Hematopoietic multipotent progenitor cell treated with erythropoietin and hydrocortisone succinate and interleukin-3 and kit ligand, for 4 days (in vitro differentiated cells): ENCODE data around the gene CUEDC1.
"Not testable (repeated sequence)": the region's sequence is repeated elsewhere in the genome, so short reads cannot be mapped to it uniquely, and the experiment has no call there.

ENCODE experiments used
- DNase-seq: peaks from one replicate; pipeline ENCODE4 v3.0.0-alpha.2; 2015

The CUEDC1 gene

DNA sequence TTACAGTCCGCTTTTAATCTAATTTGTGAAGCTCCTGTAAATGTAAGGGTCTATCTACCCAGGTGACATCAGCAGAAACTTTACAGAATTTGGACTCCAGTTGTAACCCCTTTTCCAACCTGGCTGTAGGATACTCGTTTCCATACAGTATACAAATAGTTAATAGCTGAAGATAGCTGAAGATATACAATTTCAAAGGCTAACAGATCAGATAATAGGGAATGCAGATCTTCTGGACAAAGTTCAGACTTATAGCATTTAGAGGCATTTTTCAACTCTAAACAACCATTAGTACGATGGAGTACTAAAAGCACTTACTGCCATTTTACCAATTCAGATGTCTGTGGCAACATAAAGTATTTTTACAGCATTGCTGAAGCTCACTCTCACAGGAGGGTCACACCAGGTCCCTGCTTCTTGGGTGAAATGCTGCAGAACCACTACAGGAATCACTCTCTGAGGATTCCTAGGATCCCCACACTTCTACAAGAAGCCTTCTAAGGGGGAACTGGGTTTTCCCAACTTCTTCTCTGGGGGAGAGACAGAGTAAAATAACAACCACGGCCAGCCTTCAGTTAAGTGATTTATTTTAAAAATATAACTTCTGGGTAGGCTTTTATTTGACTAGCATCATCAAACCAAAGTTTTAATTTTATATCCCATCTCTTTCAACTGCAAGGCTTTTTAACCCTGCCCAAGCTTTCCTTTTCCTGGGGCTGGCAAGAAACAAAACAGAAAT, 29.9 kb upstream of the CUEDC1 start:
- no peak for DNase-seq

DNA sequence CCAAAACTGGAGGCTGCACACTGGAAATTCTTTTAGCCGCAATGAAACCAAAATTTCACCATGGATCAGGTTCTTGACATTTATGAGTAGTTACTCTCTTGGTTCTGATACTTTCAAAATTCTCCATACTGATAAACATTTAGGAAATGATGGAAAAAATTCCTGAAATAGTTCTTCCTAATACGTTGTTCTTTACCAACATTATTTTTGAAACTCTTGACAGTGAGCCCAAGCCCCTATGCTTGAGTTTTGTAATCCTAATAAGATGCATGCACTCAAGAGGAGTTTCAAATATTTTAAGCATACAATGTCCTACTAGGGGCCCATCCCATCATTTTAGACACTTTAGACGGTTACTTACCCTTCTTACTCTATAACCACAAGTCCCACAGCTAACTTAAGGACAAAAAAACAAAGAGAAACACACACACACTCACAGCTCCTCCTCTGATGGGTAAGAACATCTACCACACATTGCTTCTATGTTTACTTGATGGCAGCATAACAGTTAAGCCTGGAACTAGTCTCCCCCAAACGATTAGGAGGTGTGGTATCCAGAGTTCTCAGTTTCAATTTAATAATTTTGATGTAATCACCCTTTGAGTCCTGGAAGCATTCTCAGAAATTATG, 29.2 kb upstream of the CUEDC1 start:
- no peak for DNase-seq

DNA sequence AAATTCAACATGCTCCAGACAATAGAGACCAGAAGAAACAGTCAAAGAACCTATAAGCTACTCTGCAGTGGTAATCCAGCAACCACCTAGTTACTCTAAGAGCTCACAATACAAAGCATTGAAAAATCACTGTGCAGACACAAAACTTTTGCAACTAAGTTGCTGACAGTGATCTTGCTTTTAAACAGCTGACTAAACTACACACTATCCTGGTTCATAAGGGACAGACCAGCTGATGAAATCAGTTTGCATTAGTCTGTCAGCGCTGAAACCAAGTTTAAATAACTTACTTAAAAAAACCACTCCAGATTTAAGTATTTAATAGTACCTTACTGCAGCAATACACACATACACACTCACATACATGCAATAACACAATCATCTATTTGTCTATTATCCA, 28.2 kb upstream of the CUEDC1 start:
- DNase-seq, result no peak

DNA sequence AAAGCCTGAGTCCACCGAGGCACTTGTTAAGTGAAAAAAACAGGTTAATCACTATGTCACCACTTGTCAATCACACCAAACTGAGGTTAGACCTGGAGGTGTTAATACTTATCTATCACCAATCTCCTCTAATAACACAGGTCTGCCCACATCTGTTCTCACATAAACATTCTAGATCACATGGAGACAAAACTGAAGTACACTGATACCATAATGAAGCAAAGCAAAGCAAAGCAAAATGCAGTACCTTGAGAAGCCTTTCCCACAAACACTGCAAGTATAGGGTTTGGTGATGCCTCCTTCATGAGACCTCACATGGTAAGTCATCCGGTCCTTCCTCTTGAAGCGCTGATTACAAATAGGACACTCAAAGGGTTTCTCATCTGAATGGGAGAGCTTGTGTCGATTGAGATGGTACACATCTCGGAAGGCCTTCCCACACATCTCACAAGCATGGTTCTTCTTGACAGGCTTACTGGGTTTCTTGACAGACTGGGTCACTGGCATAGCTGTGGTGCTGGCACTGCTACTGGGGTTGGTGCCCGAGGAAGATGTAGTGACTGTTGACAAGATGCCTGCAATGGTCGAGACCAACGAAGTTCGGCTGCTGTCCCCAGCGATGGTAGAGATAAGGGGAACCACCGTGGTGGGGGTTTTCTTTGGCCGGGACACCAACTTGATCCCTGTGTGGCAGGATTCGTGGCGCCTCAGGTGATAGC, 27.4 kb upstream of the CUEDC1 start:
- no peak for DNase-seq

DNA sequence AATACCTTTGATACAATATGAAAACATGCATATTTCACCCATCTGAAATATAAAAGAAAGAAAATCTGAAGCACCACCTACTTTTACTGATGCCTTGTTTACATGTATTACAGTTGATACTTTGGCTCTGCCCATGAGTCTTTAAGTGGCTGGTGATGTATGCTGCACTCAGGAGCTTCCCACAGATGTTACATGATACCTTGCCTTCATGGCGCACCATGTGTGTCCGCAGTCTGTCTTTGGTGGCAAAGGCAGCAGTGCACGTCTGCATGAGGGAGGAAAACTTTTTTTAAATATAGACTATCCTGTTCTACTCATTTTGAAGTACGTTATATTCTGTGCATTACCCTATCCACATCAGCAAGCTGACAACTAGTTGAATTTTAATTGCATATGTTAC, 25.3 kb upstream of the CUEDC1 start:
- no peak for DNase-seq

DNA sequence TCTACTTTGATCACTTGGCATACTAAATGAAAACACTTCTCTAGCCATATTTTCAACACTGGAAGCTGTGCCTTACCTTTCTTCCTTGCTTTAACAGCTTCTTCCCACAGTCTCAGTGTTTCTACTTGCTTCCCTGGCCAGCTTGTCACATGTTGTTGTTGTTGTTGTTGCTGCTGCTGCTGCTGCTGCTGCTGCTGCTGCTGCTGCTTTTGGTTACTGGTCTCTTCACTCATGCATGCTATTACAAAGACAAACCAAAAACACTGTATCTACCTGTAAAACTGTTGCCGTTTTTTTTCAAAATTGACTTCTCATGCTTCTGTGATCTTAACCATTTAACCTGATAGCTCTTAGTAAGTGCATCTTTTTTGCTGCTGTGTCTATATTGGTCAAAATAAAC, 23.9 kb upstream of the CUEDC1 start:
- DNase-seq, result no peak

DNA sequence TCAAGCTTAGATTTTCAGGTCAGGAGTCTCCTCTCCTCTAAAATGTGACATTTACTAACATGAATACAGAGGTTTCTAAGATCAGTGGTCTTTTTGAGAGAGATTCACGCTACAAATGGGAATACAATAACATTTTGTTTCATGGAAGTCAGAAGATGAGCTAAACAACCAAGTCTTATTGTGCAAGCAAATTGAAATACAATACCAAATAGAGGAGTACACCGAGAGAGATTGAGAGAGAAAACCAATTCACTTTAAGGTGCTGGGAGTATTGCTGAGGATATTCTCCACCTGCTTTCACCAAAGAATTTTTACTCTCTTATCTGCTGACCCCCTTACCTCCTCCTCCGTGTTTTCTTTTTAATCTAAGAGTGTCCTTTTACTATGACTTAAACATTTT, 21.4 kb upstream of the CUEDC1 start:
- no peak for DNase-seq

DNA sequence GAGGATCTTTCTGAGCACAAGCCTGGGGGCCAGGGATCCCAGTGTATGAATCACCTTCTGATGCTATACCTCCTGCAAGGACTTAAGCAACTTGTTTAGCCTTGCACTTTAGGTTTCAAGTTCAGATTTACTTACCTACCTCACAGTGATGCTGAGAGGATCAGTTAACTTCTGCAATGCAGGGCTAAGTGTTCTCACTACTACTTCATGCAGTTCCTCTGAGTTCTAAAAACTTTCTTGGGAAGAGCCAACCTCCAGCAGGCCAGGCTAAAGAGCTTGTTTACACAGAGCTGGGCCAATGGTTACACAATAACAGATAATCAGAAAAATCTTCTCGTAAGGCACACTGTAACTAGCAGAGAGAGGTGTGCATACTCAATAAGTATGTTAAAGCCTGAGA, 19.8 kb upstream of the CUEDC1 start:
- DNase-seq, result no peak

DNA sequence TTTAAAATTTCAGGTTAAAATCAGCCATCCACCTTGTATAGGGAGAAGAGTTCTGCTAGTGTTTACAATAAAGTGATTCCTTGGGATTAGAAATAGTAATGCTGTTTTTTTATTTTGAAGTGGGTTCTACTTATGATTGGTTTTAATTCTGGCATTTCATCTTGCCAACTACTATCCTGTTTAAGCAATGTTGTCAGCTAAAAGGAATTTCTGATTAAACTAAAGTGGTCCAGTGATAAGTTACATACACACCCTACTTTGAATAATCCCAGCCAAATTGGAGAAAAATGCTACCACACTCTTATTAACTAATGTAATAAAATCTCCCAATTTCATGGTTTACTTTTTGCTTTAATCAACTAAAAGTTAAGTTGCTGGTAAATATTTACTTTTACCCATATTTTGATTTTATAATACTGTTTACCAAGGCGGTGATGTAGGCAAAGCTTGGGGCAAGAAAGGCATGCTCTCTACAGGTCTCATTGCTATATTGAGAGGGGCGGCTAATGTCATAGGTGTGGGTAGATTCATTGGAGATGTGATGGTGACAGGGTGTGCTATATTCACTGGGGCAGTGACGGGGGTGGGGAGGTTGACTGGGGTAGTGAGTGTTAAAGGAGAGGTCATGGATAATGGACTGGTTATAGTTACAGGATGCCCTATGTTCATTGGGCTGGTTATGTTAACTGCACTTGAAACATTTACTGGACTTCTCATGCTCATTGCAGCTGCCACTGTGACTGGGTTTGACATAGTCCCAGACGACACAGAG, 19.0 kb upstream of the CUEDC1 start:
- DNase-seq, result not testable (repeated sequence)

DNA sequence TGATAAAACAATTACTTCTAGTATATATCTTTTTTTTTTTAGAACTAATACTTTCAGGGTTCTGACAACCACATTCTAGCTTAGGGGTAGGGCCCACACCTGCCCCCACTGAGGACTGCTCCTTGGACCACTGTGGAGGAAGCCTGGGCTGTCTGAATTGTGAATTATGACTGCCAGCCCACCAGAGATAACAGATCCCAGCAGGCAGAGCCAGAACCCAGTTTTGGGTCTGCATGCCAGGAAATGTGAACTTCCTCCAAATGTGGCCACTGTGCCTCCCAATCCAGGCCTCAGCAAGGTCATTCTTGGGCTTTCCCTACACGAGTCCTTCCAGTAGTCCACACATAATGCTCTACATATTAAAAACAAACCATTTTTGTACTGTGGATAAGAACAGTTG, 16.9 kb upstream of the CUEDC1 start:
- no peak for DNase-seq

DNA sequence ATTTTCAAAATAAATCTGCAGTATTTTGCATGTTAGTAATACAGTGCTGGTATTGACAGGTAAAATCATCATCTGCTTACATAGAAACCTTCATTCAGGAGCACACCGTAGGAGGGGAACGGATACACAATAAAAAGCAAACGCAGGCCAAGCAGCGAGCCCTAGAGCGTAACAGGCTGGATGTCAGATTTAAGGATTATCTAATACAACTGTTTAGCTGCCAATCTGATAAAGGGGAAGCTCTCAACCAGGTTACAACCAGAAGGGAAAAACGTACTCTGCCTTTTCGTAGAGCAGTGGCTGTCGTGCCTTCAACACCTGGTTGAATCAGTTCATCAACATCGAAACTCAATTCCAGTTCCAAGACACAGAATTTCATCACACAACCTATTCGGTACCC, 16.4 kb upstream of the CUEDC1 start:
- DNase-seq, result no peak

DNA sequence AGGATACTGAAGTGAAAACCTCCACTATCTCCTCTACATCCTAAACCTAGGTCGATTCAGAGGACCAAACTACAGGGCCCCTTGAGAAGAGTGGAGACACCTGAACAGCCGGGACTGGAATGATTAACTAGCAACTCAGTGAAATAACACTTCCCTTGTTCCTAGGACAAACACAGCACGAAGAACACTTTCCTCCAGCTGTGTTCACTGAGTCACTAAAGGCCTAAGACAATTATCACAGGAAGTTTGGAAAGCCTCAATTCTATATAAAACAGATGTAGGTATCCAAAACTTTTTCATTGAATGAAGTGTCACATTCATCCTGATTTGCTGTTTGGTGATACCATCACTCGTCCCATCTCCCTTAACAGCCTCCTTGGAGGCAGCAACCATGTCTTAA, 15.5 kb upstream of the CUEDC1 start:
- no peak for DNase-seq

DNA sequence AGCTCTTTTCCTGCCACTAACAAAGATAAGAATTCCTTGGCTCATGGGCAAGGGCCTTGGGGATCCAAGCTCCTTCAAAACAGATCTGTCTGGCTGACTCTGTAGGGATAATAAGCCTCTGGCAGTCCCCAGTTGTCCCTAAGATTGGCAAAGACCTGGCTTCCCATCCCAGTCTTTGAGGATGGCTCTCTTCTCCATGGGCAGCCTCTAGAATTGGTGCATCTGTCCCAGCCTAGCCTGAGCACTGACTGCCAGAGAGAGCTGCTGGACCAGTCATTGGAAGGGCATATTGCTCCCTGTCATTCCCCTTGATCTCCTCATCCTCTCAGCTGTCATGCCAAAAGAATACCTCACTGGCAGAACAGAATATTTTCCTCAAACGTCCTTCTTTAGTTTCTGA, 13.2 kb upstream of the CUEDC1 start:
- DNase-seq, result no peak

DNA sequence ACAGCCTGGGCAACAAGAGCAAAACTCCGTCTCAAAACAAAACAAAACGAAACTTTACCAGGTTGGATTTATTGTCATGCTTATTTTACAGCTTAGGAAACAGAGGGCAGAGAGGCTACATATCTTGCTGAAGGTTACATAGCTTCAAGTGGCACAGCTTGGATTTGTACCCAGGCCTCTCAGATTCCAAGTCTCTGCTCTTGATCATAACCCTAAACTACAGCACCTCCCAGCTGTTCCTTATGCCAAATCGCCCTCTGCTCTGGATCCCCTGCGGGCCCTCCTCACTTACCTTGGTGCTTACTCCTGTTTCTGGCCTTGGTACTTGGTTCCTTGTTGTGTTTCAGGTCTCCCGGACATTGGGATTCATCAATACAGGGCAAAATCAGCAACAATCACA, 11.7 kb upstream of the CUEDC1 start:
- DNase-seq, result no peak

DNA sequence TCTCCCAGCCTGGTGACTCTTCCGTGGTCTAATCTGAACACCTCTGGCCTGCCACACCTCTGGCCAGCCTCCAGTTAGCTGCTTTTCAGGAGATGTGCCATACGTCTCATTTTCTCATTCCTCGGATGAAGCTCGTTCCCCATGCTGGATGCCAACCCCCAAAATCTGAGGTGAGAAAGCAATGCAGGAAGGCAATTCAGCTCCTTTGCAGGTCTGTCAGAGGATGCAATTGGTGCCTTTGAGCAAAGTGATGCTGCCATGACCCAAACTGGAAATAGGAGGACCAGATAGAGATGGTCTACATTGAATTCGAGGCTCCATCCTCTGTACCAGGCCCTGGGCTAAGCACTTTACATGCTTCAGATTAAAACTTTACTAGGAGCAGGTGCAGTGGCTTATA, 11.0 kb upstream of the CUEDC1 start:
- DNase-seq, result no peak

DNA sequence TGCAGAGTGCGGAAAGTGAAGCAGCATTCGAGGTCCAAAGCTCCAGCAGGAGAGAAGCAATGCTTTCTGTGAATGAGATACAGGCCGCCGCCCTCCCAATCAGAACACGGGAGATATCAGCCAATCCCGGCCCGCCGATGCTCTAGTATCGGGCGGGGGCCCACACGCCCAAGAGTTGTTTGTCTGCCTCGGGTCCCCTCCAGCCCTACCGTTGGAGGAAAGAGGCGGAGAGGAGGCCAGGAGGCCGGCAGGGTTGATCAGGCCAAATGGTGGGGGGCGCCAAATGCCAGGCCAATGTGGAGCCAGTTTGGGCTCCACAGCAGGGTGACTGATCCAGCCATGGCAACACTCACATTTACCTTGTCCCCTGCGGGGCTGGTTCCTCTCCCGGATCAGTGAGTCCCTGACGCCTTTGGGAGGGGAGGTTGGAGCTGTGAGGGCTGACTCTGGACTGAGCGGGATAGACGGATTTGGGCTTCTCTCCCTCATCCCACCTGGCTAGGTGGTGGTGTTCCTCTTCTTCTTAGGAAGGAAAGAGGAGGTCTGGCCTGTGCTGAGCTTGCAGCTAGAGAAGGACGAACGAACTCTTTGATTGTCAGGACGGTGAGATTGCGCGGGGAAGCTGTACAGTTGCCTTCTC, 10.4 kb upstream of the CUEDC1 start:
- no peak for DNase-seq

DNA sequence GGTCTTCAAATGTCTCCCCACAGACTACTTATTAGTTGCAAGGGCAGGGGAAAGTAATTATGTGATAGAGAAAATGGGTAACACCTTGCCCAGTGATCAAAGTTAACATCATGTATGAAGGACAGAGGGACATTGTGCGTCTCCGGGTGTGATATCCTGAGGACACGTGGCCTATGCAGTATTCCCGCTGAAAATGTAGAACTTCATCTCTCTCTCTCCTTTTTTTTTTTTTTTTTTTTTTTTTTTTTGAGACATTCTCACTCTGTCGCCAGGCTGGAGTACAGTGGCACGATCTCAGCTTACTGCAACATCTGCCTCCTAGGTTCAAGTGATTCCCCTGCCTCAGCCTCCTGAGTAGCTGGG, 7.9 kb upstream of the CUEDC1 start:
- no peak for DNase-seq

DNA sequence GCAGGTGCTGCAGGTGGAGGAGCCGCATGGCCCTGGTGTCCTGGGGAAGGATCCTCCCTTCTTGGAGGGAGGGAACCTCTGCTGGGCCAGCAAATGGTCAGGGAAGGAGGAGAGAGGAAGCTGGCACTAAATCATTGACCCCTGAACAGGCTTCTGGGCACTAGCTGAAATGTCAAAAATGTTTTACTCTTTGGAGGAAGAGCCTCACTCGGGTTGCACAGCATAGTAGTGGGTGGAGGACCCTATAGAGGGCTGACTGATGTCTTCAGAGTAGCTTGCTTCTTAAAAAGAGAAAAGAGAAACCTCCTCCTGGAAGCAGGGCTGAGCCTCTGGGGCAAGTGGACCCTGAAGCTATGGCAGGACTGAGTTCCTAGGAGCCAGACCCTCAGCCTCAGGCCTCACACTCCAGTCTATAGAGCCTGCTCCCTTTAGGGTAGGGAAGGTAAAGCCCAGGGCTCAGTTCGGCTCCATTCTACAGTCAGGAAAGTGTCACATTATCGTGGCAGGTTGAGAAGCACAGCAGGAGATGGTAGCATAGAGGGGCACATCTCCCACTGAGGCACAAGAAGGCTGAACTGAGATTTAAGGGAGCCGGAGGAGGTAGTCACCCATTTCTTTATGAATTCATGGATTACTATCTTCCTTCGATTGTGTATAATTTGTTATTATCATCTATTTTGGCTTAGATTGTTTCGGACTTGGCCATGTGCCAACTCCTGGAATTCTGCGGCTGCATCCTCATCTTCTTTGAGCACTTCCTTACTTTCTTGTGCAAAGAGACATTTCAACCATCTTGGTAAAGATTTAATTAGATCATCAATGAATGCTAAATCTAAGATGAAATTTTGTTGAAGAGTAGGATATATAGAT, 7.3 kb upstream of the CUEDC1 start:
- no peak for DNase-seq

DNA sequence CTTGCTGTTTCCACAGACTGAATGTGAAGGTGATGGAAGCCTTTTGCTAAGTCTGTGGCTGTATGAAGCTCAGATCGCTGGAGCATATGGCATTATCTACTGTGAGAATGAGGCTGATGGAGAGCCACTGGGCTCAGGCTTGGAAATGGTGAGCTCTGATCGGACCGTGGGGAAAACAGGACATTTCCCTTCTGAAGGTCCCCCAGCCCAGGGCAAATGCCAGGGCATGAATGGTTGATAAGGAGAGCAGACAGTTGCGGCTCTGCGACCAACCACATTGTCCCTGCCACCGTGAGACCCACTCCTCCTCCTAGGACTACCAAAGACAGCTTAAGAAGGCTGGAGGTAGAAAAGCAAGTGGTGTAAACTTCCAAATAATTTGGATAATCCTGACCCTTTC, 4.7 kb upstream of the CUEDC1 start:
- DNase-seq, result no peak

DNA sequence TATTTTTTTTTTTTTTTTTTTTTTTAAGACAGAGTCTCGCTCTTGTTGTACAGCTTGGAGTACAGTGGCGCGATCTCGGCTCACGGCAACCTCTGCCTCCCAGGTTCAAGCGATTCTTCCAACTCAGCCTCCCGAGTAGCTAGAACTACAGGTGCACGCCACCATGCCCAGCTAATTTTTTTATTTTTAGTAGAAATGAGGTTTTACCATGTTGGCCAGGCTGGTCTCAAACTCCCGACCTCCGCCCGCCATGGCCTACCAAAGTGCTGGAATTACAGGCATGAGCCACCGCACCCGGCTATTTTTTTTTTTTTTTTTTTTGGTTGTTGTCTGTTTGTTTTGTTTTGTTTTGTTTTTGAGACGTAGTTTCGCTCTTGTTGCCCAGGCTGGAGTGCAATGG, 3.2 kb upstream of the CUEDC1 start:
- DNase-seq, result not testable (repeated sequence)

DNA sequence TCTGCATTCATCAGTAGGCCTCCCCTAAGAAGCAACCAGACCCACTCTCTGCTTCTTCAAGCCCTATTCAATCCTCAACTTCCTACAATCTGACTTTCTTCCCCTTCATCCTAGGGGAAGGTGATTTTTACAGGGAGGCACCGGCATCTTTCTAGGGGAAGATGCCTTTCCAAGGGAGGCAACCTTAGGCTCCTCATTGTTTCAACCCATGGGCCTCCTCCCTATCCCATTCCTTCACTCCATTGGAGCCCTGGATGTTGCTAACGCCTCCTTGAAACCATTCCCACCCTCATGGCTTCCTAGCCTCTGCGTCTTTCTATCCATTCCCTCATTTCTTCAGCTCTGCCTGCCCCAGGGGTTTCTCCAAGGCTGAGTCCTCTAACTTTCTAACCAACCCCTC, 2.7 kb upstream of the CUEDC1 start:
- no peak for DNase-seq
